Activated CD4-positive, alpha-beta memory T cell treated with anti-CD3 and anti-CD28 coated beads for 36 hours (primary cell): ENCODE measurements around the gene ROBO1. TPM values are rescaled to one million over a fixed set of nuclear protein-coding genes. Genes with fewer than 3 reads are reported as not detected.
"Not testable (repeated sequence)": the region's sequence is repeated elsewhere in the genome, so short reads cannot be mapped to it uniquely, and the experiment has no call there.

Experiments
- CTCF ChIA-PET: fragments of 350-600 bp; sonication (Branson Sonifier 250); formaldehyde crosslinking; loops from one replicate; lab custom pipeline; 2021; ENCODE audit warnings: antibody characterized with exemption, inconsistent platforms; lab: Charles Lee
- POLR2A ChIA-PET: fragments of 350-600 bp; sonication (Branson Sonifier 250); formaldehyde crosslinking; loops from one replicate; lab custom pipeline; 2021; ENCODE audit warnings: antibody characterized with exemption; lab: Charles Lee
- DNase-seq: peaks from one replicate; pipeline ENCODE4 v3.0.0-alpha.2; 2020
- H3K27ac Mint-ChIP-seq: one replicate; pipeline ENCODE4 v1.8.0; 2021; ENCODE audit warnings: mixed read lengths
- H3K27me3 Mint-ChIP-seq: one replicate; pipeline ENCODE4 v1.8.0; 2021; ENCODE audit warnings: mixed read lengths
- H3K36me3 Mint-ChIP-seq: one replicate; pipeline ENCODE4 v1.8.0; 2021; ENCODE audit warnings: mixed read lengths
- H3K4me1 Mint-ChIP-seq: one replicate; pipeline ENCODE4 v1.8.0; 2021; ENCODE audit warnings: low read depth, mixed read lengths
- H3K4me3 Mint-ChIP-seq: one replicate; pipeline ENCODE4 v1.8.0; 2021; ENCODE audit warnings: mild to moderate bottlenecking, mixed read lengths
- H3K9me3 Mint-ChIP-seq: one replicate; pipeline ENCODE4 v1.8.0; 2021; ENCODE audit warnings: mixed read lengths
- intact Hi-C: fragments of 100-400 bp; cut with micrococcal nuclease; formaldehyde crosslinking; loops from one replicate; pipeline ENCODE4 v1.15.1; 2023
- total RNA-seq, 2 experiments: library from RNA; stranded (reverse); gene quantifications; one replicate each; pipeline ENCODE4 v1.2.3, GENCODE V29; 2021

The ROBO1 gene
- total RNA-seq, 2 experiments from 2014 or later, result not detected

DNA sequence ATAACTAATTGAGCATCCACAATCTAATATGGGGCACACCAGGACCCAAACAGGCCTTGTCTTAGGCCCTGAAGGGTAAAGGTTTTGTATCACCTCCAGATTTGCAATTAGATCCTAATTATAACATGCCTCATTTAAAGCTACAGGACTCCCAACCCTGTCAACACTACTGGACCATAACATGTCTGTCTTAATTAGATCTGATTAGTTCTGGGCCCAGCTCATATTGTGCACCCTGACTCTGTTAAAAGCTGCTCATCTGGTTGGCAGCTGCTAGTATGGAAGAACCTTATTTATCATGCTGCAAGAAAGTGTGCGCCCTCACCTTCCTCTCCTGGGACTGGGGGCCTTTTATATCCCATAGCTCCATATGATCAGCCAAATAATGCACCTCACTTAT lies 457.8 kb downstream of the ROBO1 start:
- peaks cover 6% of the 10 kb centered on the region for H3K9me3 Mint-ChIP-seq
- H3K4me1 Mint-ChIP-seq, result no peaks in the 10 kb centered on the region
- CTCF ChIA-PET, result no interaction called here
- no peak overlapping the region for H3K4me3 Mint-ChIP-seq
- H3K27me3 Mint-ChIP-seq, result no peaks in the 10 kb centered on the region
- H3K27ac Mint-ChIP-seq, result no peak overlapping the region
- H3K36me3 Mint-ChIP-seq, result no peaks in the 10 kb centered on the region
- DNase-seq, result no peak
- intact Hi-C loops, result no loop called here
- POLR2A ChIA-PET, result no interaction called here

DNA sequence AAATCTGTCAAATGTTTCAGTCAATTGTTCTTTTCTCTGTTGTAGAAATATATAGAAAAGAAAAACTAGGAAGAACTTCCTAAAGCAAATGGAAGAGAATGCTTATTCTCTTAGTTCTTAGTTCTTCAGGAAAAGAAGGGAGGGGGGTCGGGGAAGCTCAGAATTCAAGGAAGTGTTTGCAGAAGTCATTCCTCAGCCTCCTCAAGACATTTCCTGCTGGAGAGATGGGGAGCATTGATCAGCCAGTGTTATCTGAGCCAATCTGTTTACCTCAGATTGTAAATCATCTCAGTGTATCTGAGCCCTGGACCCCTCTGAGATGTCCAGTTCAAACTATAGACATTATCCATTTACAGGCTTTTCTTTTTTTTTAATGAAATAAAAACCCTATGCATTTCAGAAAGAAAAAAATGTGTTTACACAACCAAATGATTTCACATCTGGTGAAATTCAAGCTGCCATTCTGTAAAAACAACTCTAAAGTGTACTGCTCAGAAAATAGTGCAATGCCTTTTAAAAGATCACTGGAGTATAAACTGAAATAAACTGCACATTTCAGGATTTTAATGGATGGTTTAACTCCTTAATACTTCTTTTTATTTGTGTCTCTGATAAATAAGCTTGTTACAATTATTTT lies 460.7 kb downstream of the ROBO1 start:
- DNase-seq, result no peak
- H3K4me3 Mint-ChIP-seq, result no peak overlapping the region
- no peak overlapping the region for H3K27ac Mint-ChIP-seq
- H3K27me3 Mint-ChIP-seq, result no peaks in the 10 kb centered on the region
- no peaks in the 10 kb centered on the region for H3K4me1 Mint-ChIP-seq
- POLR2A ChIA-PET, result no interaction called here
- CTCF ChIA-PET, result no interaction called here
- no peaks in the 10 kb centered on the region for H3K36me3 Mint-ChIP-seq
- peaks cover 3% of the 10 kb centered on the region for H3K9me3 Mint-ChIP-seq
- intact Hi-C loops, result no loop called here

GRCh38 chr3:79299949-79300635 lies 467.7 kb downstream of the ROBO1 start:
- intact Hi-C loops, result not testable (repeated sequence)

DNA sequence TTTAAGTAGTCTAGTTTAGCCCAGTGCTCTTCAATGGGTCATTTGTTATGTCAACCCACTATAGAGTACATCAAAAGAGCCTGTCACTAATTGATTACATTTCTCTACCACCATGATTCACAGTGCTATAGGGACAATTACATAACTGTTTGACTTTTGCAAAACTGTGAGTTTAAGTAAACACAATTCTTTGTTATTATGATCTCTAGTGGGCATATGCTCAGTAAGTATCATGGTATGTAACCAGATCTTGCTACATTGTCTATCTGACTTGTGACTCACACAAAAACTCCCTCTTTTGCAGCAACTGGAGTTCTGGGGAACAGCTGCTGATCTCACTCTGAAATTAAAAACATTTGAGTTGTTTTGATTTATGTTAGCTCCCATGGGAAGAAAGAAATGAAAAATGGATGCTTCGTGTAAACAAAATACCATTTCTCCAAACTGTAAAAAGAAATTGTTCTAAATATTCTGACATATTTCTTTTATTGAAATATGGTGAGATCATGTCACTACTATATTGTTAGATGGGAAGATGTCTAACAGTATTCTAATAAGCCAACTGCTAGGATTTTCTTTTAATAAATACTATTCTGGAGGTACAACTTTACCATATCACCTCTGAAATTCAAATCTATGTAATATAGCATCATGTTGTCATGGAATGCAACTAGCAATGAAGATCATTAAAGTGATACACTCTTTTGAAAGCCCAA lies 470.4 kb downstream of the ROBO1 start:
- intact Hi-C loops, result no loop called here
- ChIA-PET POLR2A (no interaction called here), CTCF (no interaction called here)
- no peak overlapping the region for H3K4me3 Mint-ChIP-seq
- no peaks in the 10 kb centered on the region for H3K4me1 Mint-ChIP-seq
- peaks cover 13% of the 10 kb centered on the region for H3K9me3 Mint-ChIP-seq
- H3K27me3 Mint-ChIP-seq, result no peaks in the 10 kb centered on the region
- no peak for DNase-seq
- H3K27ac Mint-ChIP-seq, result no peak overlapping the region
- no peaks in the 10 kb centered on the region for H3K36me3 Mint-ChIP-seq

More at GRCh38 chr3:79299949-79300635, 467.7 kb downstream of the ROBO1 start:
- H3K27ac Mint-ChIP-seq, H3K36me3 Mint-ChIP-seq, H3K4me3 Mint-ChIP-seq, POLR2A ChIA-PET, DNase-seq, H3K4me1 Mint-ChIP-seq, H3K27me3 Mint-ChIP-seq: not testable (repeated sequence)
- CTCF ChIA-PET, result interaction anchor here (1.0 kb wide), 1 partner anchor 62 kb away, joined by 5 read pairs; no protein-coding TSS in a partner anchor
- H3K9me3 Mint-ChIP-seq, result peaks cover 13% of the 10 kb centered on the region

GRCh38 chr3:79286882-79287281 lies 480.9 kb downstream of the ROBO1 start:
- intact Hi-C loops, result no loop called here
- Mint-ChIP-seq H3K27ac (no peak overlapping the region), H3K4me1 (no peaks in the 10 kb centered on the region)

GRCh38 chr3:79285871-79286270 lies 481.9 kb downstream of the ROBO1 start:
- Mint-ChIP-seq H3K27ac (no peak overlapping the region), H3K9me3 (peaks cover 24% of the 10 kb centered on the region), H3K4me1 (no peaks in the 10 kb centered on the region), H3K36me3 (no peaks in the 10 kb centered on the region), H3K27me3 (no peaks in the 10 kb centered on the region), H3K4me3 (no peak overlapping the region)
- CTCF ChIA-PET, result no interaction called here
- DNase-seq, result no peak
- POLR2A ChIA-PET, result no interaction called here
- intact Hi-C loops, result no loop called here

More at GRCh38 chr3:79286882-79287281, 480.9 kb downstream of the ROBO1 start:
- Mint-ChIP-seq H3K27me3 (no peaks in the 10 kb centered on the region), H3K4me3 (no peak overlapping the region), H3K9me3 (peaks cover 29% of the 10 kb centered on the region), H3K36me3 (no peaks in the 10 kb centered on the region)
- POLR2A ChIA-PET, result no interaction called here
- no peak for DNase-seq
- CTCF ChIA-PET, result no interaction called here

DNA sequence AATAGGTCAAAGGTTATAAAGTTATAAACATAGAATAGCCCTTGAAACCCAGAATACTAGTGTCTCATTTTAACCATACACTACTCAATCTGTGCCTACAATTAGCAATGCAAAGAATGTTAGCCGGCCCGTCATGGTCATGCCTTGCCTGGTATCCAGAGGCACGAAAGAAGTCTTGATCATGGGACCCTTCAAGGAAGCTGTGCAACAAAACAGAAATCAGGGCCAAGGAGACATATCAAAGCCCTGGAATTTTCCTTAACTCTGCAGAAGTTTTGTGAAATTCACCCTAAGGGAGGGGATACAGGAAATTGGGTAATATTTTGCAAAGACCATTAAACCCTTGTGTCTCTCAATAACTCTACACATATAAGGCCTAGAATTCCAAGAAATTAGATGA lies 482.4 kb downstream of the ROBO1 start:
- Mint-ChIP-seq H3K4me1 (no peaks in the 10 kb centered on the region), H3K9me3 (peaks cover 19% of the 10 kb centered on the region), H3K27ac (no peak overlapping the region), H3K27me3 (no peaks in the 10 kb centered on the region), H3K4me3 (no peak overlapping the region), H3K36me3 (no peaks in the 10 kb centered on the region)
- CTCF ChIA-PET, result no interaction called here
- POLR2A ChIA-PET, result no interaction called here
- intact Hi-C loops, result no loop called here
- DNase-seq, result no peak

- Mint-ChIP-seq H3K4me3 (no peak overlapping the region), H3K36me3 (no peaks in the 10 kb centered on the region), H3K9me3 (peaks cover 19% of the 10 kb centered on the region), H3K27ac (no peak overlapping the region), H3K27me3 (no peaks in the 10 kb centered on the region), H3K4me1 (no peaks in the 10 kb centered on the region)
- DNase-seq, result no peak
- POLR2A ChIA-PET, result no interaction called here
- intact Hi-C loops, result no loop called here
- CTCF ChIA-PET, result no interaction called here
These were observed 483.0 kb downstream of the ROBO1 start for GRCh38 chr3:79284781-79285180.

DNA sequence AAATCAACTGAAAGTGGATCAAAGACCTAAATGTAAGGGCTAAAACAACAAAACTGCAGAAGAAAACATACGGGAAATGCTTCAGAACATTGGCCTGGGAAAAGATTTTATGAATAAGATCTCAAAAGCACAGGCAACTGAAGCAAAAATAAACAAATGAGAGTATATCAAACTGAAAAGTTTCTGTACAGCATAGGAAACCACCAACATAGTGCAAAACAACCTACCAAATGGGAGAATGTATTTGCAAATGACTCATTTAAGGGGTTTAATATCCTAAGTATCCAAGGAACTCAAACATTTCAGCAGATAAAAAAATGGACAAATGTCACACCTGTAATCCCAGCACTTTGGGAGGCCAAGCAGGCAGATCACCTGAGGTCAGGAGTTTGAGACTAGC lies 489.1 kb downstream of the ROBO1 start:
- no peak overlapping the region for H3K27ac Mint-ChIP-seq
- DNase-seq, result no peak
- peaks cover 32% of the 10 kb centered on the region for H3K9me3 Mint-ChIP-seq
- ChIA-PET CTCF (no interaction called here), POLR2A (no interaction called here)
- H3K36me3 Mint-ChIP-seq, result no peaks in the 10 kb centered on the region
- H3K4me3 Mint-ChIP-seq, result no peak overlapping the region
- intact Hi-C loops, result no loop called here
- H3K27me3 Mint-ChIP-seq, result no peaks in the 10 kb centered on the region
- H3K4me1 Mint-ChIP-seq, result no peaks in the 10 kb centered on the region

GRCh38 chr3:79268422-79268821 lies 499.4 kb downstream of the ROBO1 start:
- H3K27me3 Mint-ChIP-seq, result no peaks in the 10 kb centered on the region
- H3K36me3 Mint-ChIP-seq, result no peaks in the 10 kb centered on the region
- no peak overlapping the region for H3K27ac Mint-ChIP-seq
- H3K4me3 Mint-ChIP-seq, result no peak overlapping the region
- H3K4me1 Mint-ChIP-seq, result no peaks in the 10 kb centered on the region
- ChIA-PET CTCF (no interaction called here), POLR2A (no interaction called here)
- intact Hi-C loops, result no loop called here
- no peak for DNase-seq
- H3K9me3 Mint-ChIP-seq, result peaks cover 19% of the 10 kb centered on the region

GRCh38 chr3:79264892-79265291 lies 502.9 kb downstream of the ROBO1 start:
- no peak for DNase-seq
- ChIA-PET CTCF (no interaction called here), POLR2A (no interaction called here)
- intact Hi-C loops, result no loop called here
- Mint-ChIP-seq H3K27ac (no peak overlapping the region), H3K36me3 (no peaks in the 10 kb centered on the region), H3K27me3 (no peaks in the 10 kb centered on the region), H3K9me3 (peaks cover 9% of the 10 kb centered on the region), H3K4me3 (no peak overlapping the region), H3K4me1 (no peaks in the 10 kb centered on the region)

DNA sequence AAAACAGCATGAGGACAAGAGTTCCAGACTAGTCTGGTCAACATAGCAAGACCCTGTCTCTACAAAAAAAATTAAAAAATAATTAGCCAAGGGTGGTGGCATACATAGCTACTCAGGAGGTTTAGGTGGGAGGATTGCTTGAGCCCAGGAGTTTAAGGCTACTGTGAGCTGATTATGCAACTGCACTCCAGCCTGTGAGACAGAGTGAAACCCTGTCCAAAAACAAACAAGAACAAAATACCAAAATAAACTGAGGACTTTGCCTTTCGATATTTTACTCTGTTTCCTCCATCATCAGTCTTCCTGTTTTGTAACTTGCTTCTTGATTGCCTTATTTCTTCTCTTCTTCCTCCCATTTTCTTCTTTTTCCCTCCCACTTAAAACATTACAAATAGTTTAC lies 504.4 kb downstream of the ROBO1 start:
- H3K4me3 Mint-ChIP-seq, result no peak overlapping the region
- peaks cover 9% of the 10 kb centered on the region for H3K9me3 Mint-ChIP-seq
- H3K36me3 Mint-ChIP-seq, result no peaks in the 10 kb centered on the region
- H3K27ac Mint-ChIP-seq, result no peak overlapping the region
- DNase-seq, result no peak
- intact Hi-C loops, result no loop called here
- ChIA-PET POLR2A (no interaction called here), CTCF (no interaction called here)
- H3K4me1 Mint-ChIP-seq, result no peaks in the 10 kb centered on the region
- H3K27me3 Mint-ChIP-seq, result no peaks in the 10 kb centered on the region
